Measurements from ENCODE around the gene PSG11.
"Not testable (repeated sequence)": the region's sequence is repeated elsewhere in the genome, so short reads cannot be mapped to it uniquely, and the experiment has no call there.

The PSG11 gene

GRCh38 chr19:42988206-42988605 is 38.1 kb downstream of the PSG11 start:
- DNase-seq (ENCODE audit: low read depth), result not testable (repeated sequence)

GRCh38 chr19:42985588-42985987 is 40.7 kb downstream of the PSG11 start:
- no peak for DNase-seq (ENCODE audit: low read depth)

- DNase-seq (ENCODE audit: low read depth), result not testable (repeated sequence)
These were observed 44.2 kb downstream of the PSG11 start for GRCh38 chr19:42982111-42982510.

- not testable (repeated sequence) for DNase-seq (ENCODE audit: low read depth)
These were observed 54.8 kb downstream of the PSG11 start for GRCh38 chr19:42971451-42971850.

GRCh38 chr19:42965176-42965575 is 61.1 kb downstream of the PSG11 start:
- no peak for DNase-seq (ENCODE audit: low read depth)

- DNase-seq (ENCODE audit: low read depth), result no peak
These were observed 65.2 kb downstream of the PSG11 start for GRCh38 chr19:42961119-42961518.
